Stimulated activated CD4-positive, alpha-beta T cell treated with anti-CD3 and anti-CD28 coated beads, Interleukin-1b, Interleukin-23, amount 100 ng/mL, for 4 hours (primary cell): ENCODE measurements around the gene ZNF516.
"Not testable (repeated sequence)": the region's sequence is repeated elsewhere in the genome, so short reads cannot be mapped to it uniquely, and the experiment has no call there.

Source experiments
- DNase-seq, 2 donors: peaks; one replicate each; pipeline ENCODE4 v3.0.0-alpha.2; 2020; ENCODE audit warnings: low read depth in 2 of 2

The ZNF516 gene

DNA sequence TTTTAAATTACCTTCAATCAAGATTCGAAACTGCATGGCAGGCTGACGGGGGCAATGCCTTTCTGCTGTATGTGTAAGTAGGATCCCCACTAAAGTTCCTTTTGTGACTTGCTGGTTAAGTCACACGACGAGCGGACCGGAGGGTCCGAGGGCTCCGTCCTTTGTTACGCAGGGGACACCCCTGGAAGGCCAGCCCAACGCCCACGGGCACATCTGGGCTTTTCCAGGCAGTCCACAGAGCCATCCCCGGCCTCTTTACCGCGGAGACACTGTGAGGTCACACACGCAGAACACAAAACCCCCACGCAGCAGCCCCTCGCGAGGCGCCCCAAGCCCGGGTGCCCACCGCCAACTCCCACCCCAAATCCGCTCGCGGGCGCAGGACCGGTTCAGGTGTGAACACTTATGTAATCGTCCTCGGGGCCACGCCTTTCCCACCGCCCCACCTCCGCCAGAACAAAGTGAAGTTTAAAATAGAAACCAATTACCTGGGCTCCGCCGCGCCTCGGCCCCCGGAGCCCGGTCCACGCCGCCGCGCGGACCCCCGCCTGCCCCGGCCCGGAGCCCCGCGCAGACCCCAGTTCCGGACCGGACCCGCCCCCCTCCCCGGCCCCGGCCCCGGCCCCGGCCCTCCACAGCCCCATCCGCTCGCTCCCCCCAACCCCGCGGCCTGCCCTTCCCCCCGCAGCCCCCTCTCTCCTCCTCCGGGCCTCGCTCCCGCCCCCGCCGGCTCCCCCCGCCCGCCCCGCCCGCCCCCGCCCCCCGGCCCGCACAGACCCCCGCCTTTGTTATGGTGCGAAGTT lies 4.2 kb downstream of the ZNF516 start:
- DNase-seq, result peak in 1 of 2 donors; percentile 30

DNA sequence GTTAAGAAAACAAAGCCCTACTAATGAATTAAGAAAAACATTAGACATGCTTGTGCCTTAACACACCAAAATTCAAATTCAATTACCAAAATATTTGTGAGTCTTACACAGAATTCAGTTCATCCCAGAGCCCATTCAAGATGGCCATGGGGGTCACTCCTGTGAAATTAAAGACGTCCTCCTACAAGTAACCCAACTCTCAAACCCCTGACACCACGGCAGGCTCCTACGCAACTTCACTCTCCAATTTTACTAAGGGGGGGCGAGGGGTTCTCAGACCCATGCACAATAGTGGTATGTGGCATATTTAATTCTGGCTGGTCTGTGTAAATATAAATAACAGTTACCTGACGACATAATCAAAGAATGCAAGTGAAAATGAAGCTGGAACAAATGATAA lies 5.0 kb downstream of the ZNF516 start:
- DNase-seq, result no peak

DNA sequence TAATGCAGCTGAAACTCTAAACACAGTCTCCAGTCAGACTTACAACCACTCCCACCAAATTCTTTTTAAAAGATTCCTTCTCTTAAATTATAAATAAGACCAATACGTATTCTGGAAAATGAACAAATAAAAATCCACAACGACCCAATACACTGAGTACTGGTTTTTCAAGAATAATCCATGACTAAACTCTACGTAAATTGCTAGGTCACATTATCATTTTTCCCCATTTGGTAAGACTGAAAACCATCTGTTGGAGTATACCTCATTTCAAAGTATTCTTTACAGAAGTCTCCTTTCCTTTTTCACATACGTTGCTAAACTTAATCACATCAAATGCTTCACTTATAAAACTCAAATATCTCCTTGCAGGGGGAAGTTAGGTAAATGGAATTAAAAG lies 6.0 kb downstream of the ZNF516 start:
- DNase-seq, result no peak

DNA sequence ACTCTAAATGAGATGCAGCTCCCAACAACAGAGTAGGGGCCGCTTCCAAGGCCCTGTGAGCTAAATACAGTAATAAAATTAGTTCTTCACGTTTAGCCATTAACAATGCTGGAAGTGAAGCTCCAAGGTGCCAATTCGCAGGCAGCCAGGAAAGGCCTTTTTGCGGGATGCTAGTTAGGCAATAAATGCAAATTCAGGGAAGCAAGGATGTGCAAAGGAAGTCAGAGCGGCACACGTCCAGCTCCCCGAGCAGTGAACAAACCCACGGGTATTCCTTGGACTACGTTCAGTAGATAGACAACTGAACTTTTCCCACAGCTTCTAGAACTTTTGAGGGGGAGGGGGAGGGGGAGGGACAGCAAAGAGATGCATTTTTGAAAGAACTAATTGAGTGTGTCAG lies 6.9 kb downstream of the ZNF516 start:
- DNase-seq, result no peak

DNA sequence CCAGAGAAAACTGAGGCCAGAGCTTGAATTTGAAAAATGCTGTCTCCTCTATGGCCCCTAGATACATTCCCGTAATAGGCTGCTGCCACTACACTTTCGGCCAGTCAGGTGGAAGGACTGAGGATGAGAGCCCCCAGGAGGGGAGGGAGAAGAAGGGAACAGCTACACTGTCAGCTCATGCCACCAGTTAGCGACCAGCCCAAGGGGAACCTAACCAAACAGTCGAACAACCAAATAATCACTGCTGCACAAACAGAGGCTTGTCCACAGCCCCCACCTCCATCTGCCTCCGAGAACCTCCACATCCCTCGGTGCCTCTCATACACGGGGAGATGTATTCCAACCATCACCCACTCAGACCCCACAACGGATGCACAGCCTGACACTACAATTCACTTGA lies 7.3 kb downstream of the ZNF516 start:
- no peak for DNase-seq

DNA sequence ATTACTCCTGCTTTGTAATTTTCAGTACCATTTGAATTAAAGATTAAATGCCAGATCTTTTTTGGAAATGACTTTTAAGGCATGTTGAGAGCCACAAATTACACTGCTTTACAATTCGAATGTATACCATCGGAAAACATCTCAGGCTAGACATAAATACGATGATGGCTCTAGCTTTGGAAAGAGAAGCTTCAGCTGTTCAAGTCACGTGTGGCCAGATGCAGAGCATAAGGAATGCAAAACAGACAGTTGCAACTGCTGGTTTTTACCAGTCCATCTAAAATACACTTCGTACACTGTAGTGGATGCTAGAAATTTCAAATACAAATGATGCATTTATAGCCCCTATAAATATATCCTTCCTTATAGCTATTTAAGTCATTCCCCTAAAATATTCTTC lies 8.0 kb downstream of the ZNF516 start:
- no peak for DNase-seq

DNA sequence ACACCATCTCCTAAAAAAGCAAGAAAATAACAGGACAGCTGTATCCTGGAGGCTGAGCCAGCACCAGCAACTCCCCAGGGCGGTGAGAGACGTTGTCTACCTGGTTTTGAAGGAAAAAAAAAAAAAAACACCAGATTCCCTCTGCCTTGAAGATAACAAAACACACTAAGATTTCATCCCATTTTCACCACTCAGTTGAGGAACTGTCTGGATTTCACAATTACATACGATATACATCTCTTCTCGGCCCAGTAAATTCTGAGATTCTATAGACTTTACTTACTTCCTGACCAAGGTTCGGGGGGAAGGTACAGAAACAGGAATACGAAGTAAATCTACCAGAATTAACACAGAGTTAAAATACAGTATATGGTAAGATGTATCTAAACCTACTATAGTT lies 8.5 kb downstream of the ZNF516 start:
- no peak for DNase-seq

DNA sequence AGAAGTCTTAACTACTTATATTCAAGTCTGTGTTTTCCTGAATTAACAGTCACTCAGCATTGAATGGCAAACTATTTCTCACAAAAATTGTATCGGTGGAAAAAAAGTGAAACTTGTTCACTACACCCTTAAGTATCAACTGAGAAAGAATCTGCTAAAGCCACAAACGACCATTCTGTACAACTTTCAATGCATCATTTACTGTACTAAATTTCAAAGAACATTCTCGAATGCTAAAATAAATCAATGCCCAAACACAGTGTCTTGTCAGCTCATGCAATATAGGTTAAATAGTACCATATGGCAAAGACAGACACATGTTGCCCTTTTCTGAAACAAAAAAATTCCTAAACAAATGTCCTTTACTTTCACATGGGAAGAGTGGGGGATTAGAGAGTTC lies 9.0 kb downstream of the ZNF516 start:
- no peak for DNase-seq

DNA sequence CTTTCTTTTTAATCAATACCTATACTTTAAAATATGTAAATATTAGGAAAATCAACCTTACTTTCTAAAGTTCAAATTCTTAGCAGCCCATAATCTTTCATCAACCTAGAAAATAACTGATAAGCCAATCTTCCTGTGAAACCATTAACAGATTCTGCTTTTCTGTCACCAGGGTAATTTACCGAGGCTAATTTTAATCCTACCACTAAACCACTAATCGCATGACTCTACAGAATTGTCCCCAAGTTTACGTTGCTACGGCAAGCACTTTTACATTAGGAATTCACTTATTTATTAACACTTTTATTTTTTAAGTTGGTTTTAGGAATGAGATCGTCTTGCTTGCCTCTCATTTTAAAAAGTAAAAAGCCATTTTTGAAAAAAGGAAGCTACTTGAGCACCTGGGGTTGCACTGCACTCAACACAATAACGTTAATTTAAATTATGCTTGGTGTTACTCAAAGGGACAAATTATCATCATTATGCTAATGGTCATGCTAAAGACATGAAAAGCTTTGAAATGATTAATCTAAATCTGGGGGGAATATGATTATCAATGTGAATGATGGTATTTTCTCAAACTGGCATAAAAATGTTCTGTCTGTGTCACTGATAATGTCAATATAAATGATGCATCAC lies 10.2 kb downstream of the ZNF516 start:
- no peak for DNase-seq

DNA sequence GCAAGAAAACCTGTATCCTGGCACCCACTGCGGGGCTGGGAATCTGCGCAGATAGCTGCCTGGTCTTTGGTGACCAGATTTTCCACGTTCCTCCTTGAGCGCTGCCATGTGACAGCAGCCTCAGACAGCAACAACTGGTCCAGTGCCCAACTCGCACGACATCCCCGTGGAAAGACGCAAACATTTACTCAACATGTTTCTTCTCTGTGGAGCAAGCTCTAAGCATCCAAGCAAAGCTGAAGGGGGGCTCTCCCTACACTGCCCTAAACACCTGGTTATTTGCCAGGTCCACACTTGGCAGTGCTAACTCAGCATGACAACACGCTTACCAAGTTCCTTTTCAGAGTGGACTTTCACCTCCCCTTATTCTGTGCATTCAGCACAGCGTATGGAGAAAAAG lies 11.3 kb downstream of the ZNF516 start:
- no peak for DNase-seq

DNA sequence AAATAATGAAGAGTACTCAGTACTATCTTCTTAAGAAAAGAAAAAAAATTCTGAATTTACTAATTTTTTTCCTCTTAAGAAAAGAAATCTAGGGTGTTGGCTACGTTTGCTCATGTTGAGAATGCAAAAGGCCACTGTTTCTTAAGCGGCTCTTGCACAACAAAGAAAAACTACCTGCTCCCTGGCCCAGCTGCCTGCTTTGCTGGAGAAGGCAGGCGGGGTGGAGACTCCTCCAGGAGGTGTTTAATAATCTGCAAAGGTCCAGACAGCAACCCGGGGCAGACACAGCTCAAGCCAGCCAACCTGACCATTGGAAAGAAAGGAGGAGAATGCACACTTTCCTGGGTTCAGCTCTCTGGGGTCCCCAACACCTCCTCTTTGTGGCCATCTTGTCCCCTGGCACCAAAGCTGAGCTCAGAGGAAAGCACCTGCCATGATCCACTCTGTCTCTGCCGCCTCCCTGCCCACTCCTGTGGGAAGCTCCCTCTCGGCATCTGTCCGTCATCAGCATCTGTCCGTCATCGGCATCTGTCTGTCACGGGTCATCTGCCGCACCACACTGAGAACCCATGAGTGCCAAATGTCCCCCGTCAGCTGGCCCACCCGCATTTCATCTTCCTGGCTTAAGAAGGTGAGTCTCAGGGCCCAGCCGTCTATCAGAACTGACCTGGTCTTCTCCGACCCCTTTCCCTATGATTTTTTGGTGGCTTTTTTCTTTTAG lies 11.9 kb downstream of the ZNF516 start:
- no peak for DNase-seq

DNA sequence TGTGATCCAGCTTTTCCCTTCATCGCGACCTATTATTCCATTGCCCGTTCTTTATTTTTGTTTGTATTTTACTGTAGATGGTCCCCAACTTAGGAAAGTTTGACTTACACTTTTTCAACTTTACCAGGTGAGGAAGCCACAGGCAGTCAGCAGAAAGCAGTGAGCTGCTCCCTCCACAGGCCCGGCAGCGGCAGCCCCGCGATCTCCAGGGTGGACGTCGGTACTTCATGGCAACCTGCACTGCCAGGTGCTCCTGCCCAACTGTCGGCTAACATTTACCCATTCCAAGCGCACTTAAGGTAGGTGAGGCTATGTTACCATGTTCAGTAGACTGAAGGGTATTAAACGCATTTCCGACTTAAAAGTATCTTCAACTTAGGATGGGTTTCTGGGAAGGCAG lies 12.8 kb downstream of the ZNF516 start:
- no peak for DNase-seq

DNA sequence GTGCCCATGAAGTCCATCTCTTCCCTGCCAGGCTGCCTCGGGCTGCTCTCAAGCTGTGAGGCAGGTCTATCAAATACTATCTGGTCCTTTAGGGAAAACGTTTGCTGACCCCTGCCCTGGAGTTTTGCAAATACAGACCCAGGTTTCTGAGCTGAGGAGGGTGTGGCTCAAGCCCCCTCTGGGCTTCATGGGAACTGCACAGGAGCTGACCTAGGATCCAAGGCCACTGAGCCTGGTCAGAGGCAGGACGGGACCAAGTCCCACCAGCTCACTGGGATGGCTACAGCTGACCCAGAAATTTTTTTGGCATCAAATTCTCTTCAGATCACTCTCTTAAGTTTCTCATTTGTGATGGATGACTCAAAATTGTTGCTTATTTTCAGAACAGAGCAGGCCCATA lies 14.1 kb downstream of the ZNF516 start:
- DNase-seq, result no peak

DNA sequence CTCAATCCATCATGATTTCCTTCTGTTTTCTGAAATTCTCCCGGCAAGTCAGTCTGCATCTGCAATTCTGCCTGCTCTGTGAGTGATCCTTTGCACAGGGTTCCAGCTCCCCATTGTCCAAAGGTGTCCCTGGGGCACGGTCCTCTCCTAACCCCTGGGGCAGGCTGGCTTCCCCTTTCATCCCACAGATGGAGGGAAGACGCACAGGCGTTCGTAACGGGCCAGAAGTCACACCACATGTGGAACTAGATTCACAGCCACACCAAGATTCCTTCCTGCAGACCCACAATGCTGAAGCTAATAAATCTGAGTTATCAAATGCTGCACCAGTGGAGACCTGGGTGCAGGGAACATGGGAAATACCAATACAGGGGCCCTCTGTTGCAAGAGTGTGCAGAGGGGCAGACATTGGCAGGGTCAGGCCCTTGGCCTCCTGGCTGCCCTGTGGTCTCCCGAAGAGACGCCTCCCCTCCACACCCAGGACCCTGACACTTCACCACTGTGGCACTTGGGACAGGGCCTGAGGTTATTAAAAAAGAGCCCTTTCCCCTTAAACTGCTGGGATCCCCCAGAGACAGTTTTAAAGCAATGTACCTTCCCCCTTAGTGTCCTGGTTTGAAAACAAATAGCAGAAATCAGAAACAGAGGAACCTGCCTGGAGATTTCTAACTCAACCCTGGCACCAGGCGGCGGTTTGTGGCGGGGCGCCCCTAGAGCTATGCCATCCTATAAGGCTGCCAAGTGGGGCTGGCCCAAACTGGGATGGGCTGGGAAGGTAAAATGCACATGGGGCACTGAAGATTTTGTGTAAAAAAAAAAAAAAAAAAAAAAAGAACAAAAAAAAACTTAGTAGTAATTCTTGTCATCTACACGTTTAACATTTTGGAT lies 15.4 kb downstream of the ZNF516 start:
- no peak for DNase-seq

DNA sequence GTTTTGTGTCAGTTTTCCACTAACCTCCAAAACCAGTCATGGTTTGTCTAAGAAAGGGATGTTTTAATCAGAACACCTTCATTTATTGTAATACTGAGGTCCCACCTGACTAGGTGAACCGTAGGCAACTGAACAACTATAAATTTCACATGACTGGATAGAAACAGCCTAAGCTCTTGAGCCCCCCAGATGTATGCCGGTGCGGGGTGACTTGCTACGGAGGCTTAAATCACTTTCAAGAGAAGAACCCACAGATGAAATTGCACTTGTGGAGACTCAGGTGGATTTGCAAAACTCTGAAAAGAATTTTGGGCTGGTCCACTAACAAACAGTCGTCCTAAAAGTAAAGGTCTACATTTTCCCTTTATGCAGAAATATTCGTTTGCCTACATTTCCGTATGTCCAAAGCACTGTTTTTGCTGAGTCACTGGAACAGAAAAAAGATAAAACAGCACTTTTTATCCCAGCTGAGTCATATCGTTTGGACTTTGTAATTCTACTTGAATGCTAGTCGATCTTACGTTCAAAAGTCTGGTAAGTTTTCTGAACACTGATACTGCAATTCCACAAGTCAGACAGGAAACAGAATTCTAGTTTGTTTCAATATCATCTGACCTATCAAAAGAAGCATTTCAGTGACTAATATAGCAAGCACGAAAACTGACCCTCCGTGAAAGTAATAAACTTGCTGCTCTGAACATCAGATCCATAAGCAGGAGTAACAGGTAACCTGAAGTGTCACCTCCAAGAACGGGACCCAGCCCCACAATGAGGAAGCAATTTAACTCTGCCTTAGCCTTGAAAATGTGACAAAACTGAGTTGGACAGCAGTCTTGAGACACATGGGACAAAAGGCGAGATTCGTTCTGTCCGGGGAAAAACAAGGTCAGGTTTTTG lies 18.1 kb downstream of the ZNF516 start:
- no peak for DNase-seq

DNA sequence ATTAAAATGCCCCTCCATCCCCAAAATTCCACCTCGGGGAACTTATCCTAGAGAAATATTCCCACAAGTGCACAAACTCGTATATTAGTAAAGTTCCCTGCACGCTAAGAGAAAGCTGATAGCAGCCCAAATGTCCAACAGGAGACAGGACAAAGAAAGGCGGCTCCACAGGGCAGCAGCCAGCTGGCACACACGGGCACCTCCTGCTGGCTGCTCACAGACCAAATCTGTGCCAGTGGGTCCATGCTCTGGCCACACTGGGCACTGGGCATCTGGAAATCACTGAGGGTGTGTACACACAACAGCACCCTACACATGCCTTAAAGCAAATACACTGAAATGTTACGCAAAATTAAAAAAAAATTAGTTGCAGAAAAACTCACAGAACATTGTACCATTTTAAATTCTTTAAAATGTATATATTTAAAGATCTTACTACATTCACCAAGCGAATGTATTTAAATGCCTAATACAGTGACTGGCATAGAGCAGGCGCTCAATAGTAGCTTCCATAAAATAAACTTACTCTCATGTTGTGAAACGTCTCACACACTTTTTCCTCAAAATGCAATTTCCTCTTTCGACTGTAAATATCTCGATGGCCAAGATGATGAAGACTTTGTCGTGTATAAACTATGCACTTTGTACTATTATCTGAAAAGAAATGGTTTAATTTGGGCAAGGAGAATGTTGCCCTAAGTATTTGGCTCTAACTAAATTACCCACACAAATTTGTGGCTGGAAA lies 19.4 kb downstream of the ZNF516 start:
- DNase-seq, result no peak

DNA sequence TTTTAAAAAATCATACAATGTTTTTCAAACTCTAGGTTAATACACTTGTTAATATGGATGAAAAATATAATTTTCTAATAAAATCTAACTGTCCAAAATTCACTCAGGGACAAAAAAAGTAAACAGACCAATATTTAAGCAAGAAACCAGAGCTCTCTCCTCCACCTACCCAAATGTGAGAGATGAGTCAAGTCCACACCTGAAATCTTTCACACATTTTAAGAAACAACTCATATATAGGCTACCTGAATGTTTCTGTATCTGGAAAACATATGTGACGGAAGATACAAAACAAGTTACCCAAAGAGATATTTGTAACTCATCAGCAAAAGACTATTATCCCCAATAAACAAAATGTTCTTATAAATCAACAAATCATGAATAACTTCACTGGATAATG lies 20.2 kb downstream of the ZNF516 start:
- DNase-seq, result no peak

DNA sequence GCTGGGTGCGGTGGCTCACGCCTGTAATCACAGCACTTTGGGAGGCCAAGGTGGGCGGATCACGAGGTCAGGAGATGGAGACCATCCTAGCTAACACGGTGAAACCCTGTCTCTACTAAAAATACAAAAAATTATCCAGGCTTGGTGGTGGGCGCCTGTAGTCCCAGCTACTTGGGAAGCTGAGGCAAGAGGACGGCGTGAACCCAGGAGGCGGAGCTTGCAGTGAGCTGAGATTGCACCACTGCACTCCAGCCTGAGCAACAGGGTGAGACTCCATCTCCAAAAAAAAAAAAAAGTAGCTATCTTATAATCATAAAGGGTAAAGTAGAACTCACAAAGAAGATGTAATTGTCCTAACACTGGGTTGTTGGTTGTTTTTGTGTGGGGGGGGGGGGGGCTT lies 21.5 kb downstream of the ZNF516 start:
- DNase-seq, result not testable (repeated sequence)

DNA sequence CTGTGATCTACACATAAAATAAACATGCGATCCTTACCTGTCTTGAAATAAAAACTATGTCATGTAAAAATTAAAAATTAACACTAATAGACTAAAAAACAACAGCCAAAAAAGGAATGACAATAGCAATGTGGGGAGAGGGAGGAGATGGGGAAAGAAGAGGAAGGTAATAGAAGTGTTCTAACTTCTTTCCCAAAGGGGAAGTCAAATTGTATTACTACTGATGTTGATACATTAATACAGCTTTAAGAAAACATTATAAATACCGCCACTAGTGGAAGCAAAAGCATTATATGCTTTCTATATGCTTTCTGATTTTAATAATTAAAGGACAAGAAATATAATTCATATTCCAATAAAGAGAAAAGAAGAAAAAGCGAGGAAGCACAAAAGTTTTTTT lies 22.2 kb downstream of the ZNF516 start:
- no peak for DNase-seq

DNA sequence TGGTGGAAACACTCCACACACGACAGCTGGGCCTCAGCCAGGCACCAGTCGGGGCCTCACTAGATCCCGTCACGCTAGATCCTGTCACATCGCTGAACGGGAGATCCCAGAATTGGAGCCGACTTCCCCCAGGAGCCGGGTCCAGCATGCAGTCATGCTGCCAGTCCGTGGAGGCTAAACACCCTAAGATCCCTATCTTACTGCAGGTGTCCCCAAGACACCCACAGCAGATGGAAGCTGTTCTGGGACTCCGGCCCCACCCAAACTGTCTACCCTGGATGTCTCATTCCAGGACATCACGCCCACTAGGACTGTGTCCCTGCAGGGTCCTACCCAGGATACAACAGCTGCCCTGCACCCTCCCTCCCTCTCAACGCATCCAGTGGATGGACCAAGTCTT lies 23.4 kb downstream of the ZNF516 start:
- no peak for DNase-seq
